HS-27A (cell line): ENCODE measurements around the gene EPAS1.
A peak's percentile ranks its signal among the peaks of the same experiment; 100 is the strongest.

Experiments
- DNase-seq: peaks from one replicate; pipeline ENCODE4 v3.0.0-alpha.2; 2012; ENCODE audit warnings: low read depth, missing footprints

EPAS1 gene

DNA sequence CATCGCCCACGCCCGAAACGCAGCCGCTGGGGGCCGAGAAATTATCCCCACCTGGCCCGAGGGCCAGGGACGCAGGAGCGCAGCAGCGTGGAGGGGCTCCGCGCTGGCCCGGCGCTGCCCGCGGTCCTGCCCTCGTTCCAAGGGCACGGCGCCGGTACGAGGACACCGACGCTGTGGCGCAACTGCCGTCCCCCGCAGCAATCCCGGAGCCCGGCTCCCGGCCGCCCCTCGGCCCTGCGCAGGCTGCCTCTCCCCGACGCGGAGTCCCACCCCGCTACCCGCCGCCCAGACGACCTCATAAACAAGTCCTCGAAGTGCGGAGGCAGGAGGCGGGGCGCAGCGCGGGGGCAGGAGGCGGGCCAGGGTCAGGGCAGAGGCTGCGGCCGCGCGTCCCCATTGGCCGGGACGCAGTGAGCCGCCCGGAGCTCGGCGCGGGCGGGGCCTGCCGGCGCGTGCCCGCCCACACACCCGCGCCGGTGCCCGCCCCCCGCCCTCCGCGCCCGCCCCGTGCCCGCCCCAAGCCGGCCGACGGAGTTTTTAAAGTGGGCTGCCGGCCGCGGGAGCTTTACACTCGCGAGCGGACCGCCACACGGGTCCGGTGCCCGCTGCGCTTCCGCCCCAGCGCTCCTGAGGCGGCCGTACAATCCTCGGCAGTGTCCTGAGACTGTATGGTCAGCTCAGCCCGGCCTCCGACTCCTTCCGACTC lies at the start of gene EPAS1:
EPAS1 (plus strand) TSS at position 568 of the 706 bp plus-strand sequence. CDS start 505 bp downstream, outside the sequence.
- no peak for DNase-seq

DNA sequence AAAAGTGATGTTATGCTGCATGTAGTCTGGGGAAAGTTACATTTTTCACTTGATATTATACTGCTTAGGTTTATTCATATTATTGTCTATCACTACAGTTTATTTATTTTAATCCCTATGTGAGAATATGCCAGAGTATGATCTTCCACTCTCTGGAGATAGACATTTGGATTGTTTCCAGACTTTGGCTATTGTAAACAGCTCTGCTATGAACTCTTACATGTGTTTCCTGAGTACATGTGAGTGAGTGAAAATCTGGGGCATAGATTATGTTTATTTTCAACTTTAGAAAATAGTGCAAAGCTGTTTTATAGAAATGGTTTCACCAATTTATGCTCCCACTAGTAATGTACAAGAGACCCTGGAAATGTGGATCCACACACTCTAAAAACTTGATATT lies 49.0 kb upstream of the EPAS1 start:
- no peak for DNase-seq

DNA sequence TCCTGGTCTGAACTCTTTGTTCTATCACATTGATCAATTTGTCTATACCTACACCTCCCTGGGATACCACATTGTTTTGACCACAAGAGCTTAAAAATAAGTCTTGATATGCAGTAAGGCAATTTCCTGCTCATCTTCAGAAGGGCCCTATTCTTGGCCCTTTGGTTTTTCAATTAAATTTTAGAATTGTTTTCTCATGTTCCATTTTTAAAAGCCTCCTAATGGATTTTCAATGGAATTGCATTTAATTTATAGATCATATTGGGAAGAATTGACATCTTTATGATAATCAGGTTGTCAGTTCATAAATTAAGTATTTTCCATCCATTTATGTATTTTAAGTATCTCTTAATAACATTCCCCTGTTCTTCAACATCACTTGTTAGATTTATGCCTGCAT lies 47.6 kb upstream of the EPAS1 start:
- no peak for DNase-seq

DNA sequence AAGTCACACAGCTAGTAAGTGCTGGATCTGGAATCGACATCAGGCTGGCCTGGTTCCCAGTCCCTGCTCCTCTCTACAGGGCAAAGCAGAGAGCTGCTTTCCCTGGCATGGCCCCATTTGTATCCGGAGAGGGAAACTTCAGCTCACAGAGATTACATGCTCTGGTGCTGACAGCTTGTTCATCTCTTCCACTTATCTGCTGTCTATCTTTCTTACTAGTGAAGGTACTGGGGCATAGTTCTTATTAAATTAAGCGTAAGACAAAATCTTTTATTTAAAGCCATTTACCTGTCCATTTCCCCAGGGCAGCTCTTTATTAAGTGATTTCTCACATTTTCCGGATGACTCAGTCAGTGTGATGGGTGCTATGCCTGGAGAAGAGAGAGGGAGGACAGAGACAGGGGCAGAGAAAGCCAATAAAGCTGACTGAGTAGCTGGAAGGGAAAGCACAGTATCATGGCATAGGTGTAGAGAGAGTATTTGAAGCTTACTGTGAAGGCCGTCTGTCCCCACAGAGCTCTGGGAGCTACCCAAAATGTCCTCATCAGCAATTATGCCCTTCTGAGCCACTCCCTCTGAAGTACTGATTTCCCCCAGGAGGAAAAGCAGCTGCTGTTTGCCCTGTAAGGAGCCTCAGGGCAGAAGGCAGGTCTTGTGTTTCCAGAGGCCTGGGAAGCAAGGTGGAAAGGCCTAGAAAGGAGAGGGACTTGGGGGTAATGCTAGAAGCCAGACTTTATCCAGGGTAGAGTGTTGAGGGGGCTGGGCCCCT lies 44.1 kb upstream of the EPAS1 start:
- DNase-seq, result no peak

DNA sequence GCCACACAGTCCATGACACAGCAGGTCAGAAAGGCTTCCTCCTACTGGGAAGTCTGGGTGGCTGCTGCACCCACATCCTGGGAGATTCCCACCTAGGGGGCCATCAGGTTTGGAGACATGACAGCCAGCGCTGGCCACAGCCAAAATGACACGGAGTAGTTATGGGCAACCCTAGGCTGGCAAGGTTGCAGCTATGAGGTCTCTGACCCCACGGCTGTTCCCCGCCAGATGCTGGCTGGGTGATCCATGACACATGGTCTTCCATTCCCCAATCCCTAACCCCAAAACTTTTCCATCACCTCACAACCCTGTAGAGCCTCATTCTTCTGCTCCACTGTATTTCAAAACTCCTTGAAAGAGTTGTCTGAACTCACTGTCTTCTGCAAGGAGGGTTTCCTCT lies 42.7 kb upstream of the EPAS1 start:
- DNase-seq, result no peak

DNA sequence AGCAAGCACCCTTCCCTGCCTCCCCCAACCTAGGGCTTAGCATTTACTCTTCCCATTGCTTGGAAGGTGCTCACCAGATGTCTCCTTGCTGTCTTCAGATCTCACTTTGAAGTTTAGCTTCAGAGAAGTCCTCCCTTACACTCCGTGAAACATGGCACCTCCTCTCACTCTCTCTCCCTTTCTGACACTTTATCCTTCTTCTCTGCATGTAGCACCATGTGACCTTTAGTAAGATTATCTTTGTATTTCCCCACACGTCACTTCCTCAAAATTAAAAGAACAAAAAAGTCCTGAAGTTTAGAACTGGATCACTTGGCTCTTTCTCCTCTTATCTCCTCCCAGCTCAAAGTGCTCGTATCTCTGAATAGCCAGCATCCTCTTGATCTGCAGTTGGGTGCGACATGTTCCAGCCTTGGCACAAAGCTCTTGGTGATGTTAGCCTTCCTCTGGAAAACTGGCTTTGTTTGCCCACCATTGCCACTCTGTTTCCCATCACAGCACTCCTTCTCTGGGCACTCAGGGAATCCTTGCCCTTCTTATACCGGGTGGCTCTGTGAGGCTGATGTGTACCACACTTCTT lies 40.6 kb upstream of the EPAS1 start:
- DNase-seq, result no peak

DNA sequence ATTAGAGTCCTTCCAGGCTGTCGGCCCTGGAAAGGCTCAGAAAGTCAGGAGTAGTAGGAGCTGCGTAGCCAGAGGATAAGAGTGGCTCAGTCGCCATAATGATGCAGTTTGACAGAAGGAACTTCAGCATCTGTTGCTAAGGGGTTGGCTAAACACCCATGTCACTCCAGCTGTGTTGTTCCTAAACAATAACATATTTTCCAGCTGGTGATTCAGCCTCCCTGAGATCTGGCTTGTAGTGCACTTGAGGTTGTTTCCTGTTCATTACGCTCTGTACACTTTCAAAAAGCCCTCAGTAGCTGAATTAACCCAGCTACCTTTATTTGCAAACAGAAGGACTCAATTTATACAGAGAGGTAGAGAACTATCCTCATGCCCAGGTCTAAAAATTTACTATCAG lies 39.7 kb upstream of the EPAS1 start:
- no peak for DNase-seq

DNA sequence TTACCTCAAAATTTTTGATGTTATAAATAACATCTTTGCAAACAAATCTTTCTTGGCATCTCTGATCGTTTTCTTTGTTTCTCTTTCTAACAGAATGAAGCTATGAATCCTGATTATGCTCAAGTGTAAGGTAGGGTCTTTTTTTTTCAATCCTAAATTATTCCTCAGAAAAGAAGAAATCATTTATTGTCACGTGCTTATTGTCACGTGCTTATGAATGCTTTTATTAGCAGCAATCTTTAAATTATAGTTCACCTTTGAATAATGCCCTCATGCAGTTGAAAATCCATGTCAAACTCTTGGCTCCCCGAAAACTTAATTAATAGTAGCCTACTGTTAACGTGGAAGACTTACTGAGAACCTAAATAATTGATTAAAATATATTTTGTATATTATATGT lies 39.2 kb upstream of the EPAS1 start:
- no peak for DNase-seq

DNA sequence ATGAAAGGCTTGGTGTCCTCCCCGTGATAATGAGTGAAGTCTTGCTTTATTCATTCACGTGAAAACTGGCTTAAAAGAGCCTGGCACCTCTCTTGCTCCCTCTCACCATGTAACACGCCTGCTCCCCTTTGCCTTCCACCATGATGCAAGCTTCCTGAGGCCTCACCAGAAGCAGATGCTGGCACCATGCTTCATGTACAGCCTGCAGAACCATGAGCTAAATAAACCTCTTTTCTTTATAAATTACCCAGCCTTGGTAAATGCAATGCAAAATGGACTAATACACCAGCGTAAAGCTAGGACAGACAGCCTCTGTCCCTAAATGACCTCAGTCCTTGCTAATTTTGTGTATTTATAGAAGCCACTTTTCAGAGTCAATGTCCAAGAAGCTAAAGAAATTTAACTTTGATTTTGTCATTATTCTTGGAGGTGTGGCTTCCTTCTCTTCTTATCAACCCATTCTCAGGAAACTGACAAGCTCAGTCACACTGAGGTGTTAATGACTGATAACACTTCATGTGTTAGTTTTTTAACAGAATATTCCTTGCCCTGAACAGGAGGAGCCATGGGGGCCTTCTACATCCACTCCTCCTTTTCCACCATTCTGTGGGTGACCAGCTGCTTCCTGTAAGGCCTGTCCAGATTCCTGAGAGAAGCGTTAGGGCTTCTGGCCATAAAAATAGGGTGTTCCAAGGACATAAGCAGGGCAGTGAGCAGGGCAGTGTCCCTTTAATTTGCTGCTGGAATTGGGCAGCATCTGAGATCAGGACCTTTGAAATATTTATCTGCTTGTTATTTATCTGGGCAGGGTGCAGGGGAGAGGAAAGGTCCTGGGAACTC lies 38.0 kb upstream of the EPAS1 start:
- no peak for DNase-seq

DNA sequence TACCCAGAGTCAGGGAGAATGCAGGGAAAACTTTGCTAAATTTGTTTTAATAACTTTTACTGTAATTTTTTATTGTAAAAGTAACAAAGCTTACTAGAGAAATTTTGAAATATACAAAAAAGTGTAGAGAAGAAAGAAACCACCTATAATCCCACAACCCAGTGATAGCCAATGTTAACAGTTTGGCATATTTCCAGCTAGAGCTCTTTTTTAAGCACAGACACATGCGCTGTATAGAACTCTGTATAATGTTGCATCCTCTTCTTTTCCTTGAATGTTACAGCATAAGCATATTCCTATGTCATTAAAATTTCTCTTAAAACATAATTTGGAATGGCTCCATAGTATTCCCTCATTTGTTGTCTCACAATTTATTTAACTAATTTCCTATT lies 37.4 kb upstream of the EPAS1 start:
- DNase-seq, result no peak

DNA sequence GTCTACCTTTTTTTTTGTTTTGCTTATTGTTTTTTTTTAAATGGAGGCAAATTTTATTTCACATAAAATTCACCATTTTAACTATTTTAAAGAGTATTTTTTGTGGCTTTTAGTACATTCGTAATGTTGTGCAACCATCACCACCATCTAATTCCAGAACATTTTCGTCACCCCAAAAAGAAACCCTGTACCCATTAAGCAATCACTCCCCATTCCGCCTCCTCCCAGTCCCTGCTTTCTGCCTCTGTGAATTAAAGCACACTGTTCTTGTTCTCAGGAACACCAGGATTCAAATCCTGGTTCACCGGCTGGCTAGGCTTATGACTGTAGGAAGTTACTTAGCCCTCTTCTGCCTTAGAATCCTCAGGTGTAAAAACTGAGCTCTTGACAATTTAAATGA lies 36.9 kb upstream of the EPAS1 start:
- DNase-seq, result no peak

DNA sequence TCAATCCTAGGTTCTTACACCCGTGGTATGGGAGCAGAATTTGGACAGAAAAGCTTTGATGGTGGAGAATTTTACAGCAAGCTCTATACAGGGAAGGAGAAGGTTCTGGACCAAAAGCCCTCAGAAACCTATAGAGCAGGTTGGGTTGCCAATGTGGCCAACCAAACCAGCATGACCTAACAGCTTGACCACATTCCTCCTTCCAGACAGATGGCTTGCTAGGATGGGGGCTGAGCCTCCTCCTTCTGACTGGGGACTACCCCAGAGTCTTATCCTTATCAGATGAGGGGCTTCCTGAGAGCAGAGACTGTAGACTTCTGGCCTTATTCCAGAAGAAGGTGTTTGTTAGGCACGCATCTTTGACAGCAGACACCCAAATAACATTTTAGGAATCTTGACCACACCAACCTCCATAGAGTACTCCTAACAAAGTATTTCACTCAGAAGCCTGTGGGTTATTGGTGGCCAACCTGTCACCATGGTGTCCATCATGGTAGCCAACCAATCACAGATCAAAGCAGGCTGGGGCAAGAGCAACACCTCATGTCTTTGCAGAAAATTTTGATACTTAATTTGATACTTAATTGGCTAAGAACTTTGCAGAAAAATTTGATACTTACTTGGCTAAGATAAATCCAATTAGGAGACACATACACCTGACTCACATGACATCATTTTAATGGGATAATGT lies 34.8 kb upstream of the EPAS1 start:
- no peak for DNase-seq

DNA sequence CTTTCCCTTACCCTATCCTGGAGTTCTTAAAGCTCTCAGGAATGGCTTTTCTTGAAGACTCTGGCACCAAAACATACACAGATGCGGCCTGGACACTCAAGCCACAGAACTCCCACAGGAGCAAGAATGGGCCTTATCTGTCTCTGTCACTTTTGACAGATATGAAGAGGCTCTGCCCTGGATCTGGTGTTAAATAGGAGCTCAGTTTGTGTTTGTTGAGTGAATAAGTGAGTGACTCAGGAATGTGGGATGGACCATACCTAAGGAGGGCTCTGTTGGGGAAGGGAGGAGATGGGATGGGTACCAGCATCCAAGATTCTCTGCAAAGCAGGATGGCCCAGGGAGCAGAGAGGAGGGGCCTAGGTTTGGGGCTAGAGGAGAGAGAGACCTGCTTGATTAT lies 33.9 kb upstream of the EPAS1 start:
- DNase-seq, result no peak

DNA sequence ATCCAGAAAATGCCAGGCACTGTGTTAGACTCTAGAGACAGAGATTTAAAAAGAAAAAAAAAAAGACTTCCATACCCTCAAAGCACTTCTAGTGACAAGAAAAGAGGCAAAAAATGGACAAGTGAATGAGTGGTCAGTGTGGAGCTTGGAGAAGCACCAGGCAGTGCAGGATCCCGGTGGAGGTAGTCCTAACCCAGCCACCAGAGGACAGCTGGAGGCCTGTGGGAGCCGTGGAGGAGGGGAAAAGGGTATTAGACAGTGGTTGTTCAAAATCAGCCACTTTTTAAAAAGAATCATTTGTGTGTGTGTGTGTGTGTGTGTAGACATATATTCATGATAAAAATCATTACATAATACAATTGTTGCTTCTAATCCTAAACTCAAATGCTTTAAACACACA lies 32.8 kb upstream of the EPAS1 start:
- DNase-seq, result no peak

DNA sequence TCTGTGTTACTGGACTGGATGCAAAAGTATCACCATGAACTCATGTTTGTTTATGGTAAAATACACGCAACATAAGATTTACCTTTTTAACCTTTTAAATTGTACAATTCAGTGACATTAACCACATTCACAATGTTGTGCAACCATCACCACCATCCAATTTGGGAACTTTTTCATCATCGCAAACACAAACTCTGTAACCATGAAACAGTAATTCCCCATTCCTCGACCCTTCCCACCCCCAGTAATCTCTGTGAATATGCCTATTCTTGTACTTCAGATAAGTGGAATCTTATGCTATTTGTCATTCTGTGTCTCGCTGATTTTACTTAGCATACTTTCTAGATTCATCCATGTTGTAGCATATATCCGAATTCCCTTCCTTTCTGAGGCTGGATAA lies 31.1 kb upstream of the EPAS1 start:
- no peak for DNase-seq

DNA sequence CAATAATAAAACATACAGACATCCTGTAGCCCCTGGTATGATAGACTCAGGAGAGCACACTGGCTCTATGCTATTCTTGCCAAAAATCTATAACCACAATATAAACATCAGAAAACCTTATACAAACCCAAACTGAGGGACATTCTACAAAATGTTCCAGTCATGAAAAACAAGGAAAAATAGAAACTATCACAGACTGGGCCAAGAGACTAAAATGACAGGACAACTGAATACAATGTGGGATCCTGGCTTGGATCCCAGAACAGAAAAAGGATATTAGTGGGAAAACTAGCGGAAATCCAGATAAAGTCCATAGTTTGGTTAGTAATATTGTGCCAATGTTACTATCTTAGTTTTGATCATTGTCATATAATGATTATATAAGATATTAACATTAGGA lies 29.6 kb upstream of the EPAS1 start:
- no peak for DNase-seq

DNA sequence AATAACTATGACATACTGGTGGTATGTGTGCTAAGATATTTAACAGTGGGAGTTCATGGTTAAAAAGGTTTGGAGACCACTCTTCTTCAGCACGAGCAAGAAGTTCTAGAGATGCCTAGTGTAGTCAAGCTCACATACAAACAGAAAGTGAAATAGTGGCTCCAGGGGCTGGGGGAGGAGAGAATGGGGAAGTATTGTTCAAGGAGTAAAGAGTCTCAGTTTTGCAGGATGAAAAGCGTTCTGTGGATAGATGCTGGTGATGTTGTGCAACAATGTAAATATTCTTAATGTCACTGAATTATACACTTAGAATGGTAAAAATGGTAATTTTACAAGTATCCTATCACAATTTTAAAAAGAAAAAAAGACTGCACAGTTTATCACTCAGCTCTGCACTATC lies 29.0 kb upstream of the EPAS1 start:
- no peak for DNase-seq

DNA sequence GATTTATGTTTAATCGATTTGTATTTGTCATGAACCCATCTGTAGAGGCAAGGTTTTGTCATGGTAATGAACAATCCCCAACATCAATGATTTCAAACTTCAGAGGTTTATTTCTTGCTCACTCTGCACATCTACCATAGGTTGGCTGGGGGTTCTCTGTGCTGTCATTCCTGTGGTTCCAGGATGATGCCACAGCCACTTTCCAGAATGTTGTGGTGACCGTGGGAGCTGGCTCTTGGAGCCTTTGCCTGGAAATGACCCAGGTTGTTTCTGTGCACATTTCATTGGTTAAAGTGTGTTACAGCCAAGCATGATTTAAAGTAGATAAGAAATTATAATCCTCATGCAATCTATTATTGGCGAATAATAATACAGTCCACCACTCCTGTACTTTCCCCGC lies 28.2 kb upstream of the EPAS1 start:
- peak; percentile 12 for DNase-seq

DNA sequence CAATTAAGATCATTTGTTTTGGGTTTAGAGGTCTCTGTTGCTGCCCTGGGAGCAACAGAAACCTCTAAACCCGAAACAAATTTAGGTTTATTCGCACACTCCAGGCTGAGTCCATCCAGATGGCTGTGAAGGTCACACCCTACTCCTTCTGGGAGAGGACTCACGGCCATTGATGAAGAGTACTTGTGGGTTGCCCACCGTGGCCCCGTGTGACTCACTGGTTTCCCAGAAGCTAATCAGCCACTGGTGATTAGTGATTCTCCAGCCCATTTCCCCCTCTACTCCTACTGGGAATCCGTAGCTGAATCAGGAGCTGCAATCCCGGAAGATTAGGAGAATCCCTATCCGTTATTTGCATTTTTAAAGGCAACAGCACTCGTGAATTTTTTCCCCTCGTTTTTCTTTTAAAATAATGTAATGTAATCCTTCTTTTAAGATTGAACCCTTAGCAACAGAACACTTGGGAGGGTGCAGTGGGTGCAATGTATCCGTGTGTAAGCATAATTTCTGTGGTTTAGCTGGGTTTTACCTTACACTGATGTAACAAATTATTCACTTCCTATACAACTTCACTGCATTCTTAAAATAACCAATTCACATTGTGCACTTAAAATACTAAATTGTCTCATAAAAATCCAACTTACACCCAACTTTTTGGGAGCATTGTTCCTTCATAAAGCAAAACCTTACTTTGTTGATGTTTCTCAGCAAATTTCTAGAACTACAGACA lies 27.5 kb upstream of the EPAS1 start:
- DNase-seq, result peak; percentile 31

DNA sequence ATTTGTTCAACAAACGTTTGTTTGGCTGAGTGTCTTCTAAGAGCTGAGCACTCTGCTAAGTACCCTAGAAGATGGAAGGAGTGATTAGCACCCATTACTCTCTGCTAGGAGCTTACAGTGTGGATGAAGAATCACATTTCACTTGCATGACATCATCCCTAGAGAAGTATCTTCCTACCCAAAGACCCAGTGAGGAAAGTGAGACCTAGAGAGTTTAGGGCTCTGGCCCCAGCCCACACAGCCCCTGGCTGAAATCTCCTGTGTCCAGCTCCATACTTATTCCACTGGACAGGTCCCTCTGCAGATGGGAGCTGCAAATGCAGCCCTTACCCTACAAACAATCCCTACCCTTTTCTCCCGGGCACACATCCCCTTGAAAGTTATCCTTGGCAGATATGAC lies 26.8 kb upstream of the EPAS1 start:
- peak; percentile 9 for DNase-seq

DNA sequence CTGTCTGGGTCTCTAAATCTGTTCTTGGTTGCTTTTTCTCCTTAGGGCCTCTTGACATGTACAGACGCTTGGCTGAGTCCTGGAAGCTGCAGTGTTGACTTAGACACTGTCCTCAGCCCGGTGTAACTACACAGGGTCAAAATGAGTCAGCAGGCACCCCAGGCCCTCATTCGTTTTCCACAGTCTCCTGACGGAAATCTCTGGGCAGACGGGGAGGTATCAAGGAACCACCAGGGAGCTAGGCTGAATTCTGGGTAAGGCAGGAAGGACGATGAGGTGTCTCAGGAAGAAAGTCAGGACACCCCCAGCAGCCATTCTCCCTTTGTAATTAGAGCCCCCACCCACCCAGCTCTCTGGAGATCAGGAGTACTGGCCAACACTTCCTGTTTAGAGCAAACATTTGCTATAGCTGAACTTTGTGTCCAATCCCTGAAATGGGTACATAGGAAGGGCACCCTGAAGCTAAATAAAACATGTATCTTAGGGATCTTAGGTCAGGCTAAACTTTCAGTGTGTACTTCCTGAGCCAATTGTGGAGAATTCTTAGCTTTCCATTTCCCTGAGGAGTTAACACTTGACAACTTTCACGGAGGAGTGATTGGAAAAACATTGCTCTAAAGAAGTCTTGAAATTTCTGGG lies 23.9 kb upstream of the EPAS1 start:
- DNase-seq, result no peak
